SK-N-SH (cell line): Measurements from ENCODE around the gene MEX3A. TPM values are rescaled to one million over a fixed set of nuclear protein-coding genes. Genes with fewer than 3 reads are reported as not detected.

ENCODE experiments used
- CTCF ChIA-PET: fragments of 300-600, 350-600 bp; formaldehyde crosslinking; extraction: SDS; loops from one replicate; lab custom pipeline; 2021; lab: Yijun Ruan, JAX
- POLR2A ChIA-PET: fragments of 350-600 bp; sonication (Branson Sonifier 250); formaldehyde crosslinking; extraction: SDS; loops from one replicate; lab custom pipeline; 2020; ENCODE audit warnings: antibody characterized with exemption, inconsistent platforms; lab: Yijun Ruan, JAX
- DNase-seq: peaks from one replicate; pipeline ENCODE4 v3.0.0; 2012
- H2AFZ ChIP-seq: fragments of 200-600 bp; sonication (generic); 2 replicates; pipeline ENCODE4 v1.8.1; 2016; ENCODE audit warnings: antibody characterized with exemption, mild to moderate bottlenecking, low read depth
- H3F3A ChIP-seq: fragments of 200-600 bp; sonication (generic); replicated peaks from 2 replicates; pipeline ENCODE3; 2016; ENCODE audit warnings: antibody characterized with exemption, mild to moderate bottlenecking; ENCODE audit not compliant: insufficient read depth
- H3K27ac ChIP-seq, 2 experiments: fragments of 200-500 bp in 1 of 2; fragments of 200-600 bp in 1 of 2; sonication (Bioruptor generic) in 1 of 2; sonication (generic), shearing (Covaris generic) in 1 of 2; 2 replicates each; pipeline versions ENCODE4 v1.5.1 to v1.6.1; 2014 to 2016; ENCODE audit warnings: low read depth in 2 of 2, inconsistent platforms in 1 of 2, low read length in 1 of 2, mild to moderate bottlenecking in 1 of 2, mixed read lengths in 1 of 2
- H3K27me3 ChIP-seq: fragments of 200-600 bp; sonication (generic), shearing (Covaris generic); 2 replicates; pipeline ENCODE4 v1.6.1; 2016; ENCODE audit warnings: mixed run types; ENCODE audit not compliant: insufficient read depth
- H3K36me3 ChIP-seq, 2 experiments: fragments of 200-500 bp in 1 of 2; fragments of 200-600 bp in 1 of 2; sonication (Bioruptor generic) in 1 of 2; sonication (generic) in 1 of 2; replicated peaks in 1 of 2; 2 replicates each; pipeline versions ENCODE3 to v1.5.1; 2014 to 2016; ENCODE audit warnings: low read length in 1 of 2, mild to moderate bottlenecking in 1 of 2; ENCODE audit not compliant: insufficient read depth in 2 of 2, control insufficient read depth in 1 of 2
- H3K4me1 ChIP-seq, 2 experiments: fragments of 200-500 bp in 1 of 2; fragments of 200-600 bp in 1 of 2; sonication (Bioruptor generic) in 1 of 2; sonication (generic), shearing (Covaris generic) in 1 of 2; 2 replicates each; pipeline versions ENCODE4 v1.5.1 to v1.6.1; 2014 to 2016; ENCODE audit warnings: low read depth in 1 of 2, low read length in 1 of 2, mixed run types in 1 of 2; ENCODE audit not compliant: insufficient read depth in 2 of 2, control insufficient read depth in 1 of 2
- H3K4me2 ChIP-seq: fragments of 200-600 bp; sonication (generic), shearing (Covaris generic); 2 replicates; pipeline ENCODE4 v1.6.1; 2017; ENCODE audit warnings: mixed run types
- H3K4me3 ChIP-seq, 2 experiments: fragments of 200-500 bp in 1 of 2; fragments of 200-600 bp in 1 of 2; sonication (Bioruptor generic) in 1 of 2; sonication (generic), shearing (Covaris generic) in 1 of 2; 2 replicates each; pipeline versions ENCODE4 v1.5.1 to v1.8.1; 2014 to 2016; ENCODE audit warnings: low read depth in 2 of 2, inconsistent platforms in 1 of 2, low read length in 1 of 2, mild to moderate bottlenecking in 1 of 2, mixed read lengths in 1 of 2, moderate library complexity in 1 of 2
- H3K79me2 ChIP-seq: fragments of 200-600 bp; sonication (generic); 2 replicates; pipeline ENCODE4 v1.8.1; 2017; ENCODE audit warnings: mild to moderate bottlenecking; ENCODE audit not compliant: insufficient read depth
- H3K9ac ChIP-seq: fragments of 200-600 bp; sonication (generic); 2 replicates; pipeline ENCODE4 v1.6.1; 2017; ENCODE audit warnings: mixed run types
- H3K9me2 ChIP-seq: fragments of 200-600 bp; sonication (generic); 2 replicates; pipeline ENCODE4 v1.6.1; 2017; ENCODE audit warnings: mixed run types
- H3K9me3 ChIP-seq: fragments of 200-600 bp; sonication (generic); 2 replicates; pipeline ENCODE4 v1.6.1; 2017; ENCODE audit warnings: mixed run types, mild to moderate bottlenecking, moderate library complexity
- H4K20me1 ChIP-seq: fragments of 200-600 bp; sonication (generic); 2 replicates; pipeline ENCODE4 v1.6.1; 2017; ENCODE audit warnings: mild to moderate bottlenecking, mixed run types; ENCODE audit not compliant: insufficient read depth
- CHD2 ChIP-seq: fragments of 150-350 bp; IDR thresholded peaks from 2 replicates; pipeline ENCODE4 v1.6.1; 2018; ENCODE audit warnings: low read length; ENCODE audit not compliant: partially characterized antibody
- ELF1 ChIP-seq: IDR thresholded peaks from 2 replicates; pipeline ENCODE4 v1.4.0; 2012
- FOSL2 ChIP-seq: IDR thresholded peaks from 2 replicates; pipeline ENCODE4 v1.4.0; 2012; ENCODE audit warnings: low read depth, mild to moderate bottlenecking, moderate library complexity, borderline replicate concordance
- GATA2 ChIP-seq: sonication (generic); formaldehyde crosslinking; IDR thresholded peaks from 2 replicates; pipeline ENCODE4 v1.5.0; 2020; ENCODE audit warnings: mild to moderate bottlenecking, missing genetic modification reagents
- MXI1 ChIP-seq: IDR thresholded peaks from 2 replicates; pipeline ENCODE4 v1.6.1; 2012; ENCODE audit warnings: mild to moderate bottlenecking, low read depth, low read length, improper control_type of control experiment
- NRF1 ChIP-seq: IDR thresholded peaks from 2 replicates; pipeline ENCODE4 v1.6.1; 2012; ENCODE audit warnings: low read depth, mild to moderate bottlenecking, low read length
- PBX3 ChIP-seq: IDR thresholded peaks from 2 replicates; pipeline ENCODE4; 2012
- RXRA ChIP-seq: IDR thresholded peaks from 2 replicates; pipeline ENCODE4 v1.4.0; 2012; ENCODE audit warnings: low read depth, mild to moderate bottlenecking, borderline replicate concordance
- SIN3A ChIP-seq: IDR thresholded peaks from 2 replicates; pipeline ENCODE4 v1.6.1; 2012; ENCODE audit warnings: low read depth, mild to moderate bottlenecking, low read length, moderate library complexity, borderline replicate concordance
- SMC3 ChIP-seq: IDR thresholded peaks from 2 replicates; pipeline ENCODE4 v1.6.1; 2012; ENCODE audit warnings: low read depth, low read length, improper control_type of control experiment
- TEAD4 ChIP-seq: IDR thresholded peaks from 2 replicates; pipeline ENCODE4 v1.4.0; 2012; ENCODE audit warnings: mild to moderate bottlenecking, borderline replicate concordance; ENCODE audit not compliant: insufficient read depth
- USF2 ChIP-seq: fragments of 150-350 bp; IDR thresholded peaks from 2 replicates; pipeline ENCODE4 v1.6.1; 2017; ENCODE audit warnings: antibody characterized with exemption, low read length, low read depth, borderline replicate concordance
- WGBS: methylation state at CpG from one replicate; pipeline ENCODE4 v1.1.6; 2017; ENCODE audit warnings: low lambda C conversion rate; 5-methylcytosine and 5-hydroxymethylcytosine counted together
- polyA plus RNA-seq, 3 experiments: library from polyadenylated mRNA; depleted of rRNA; stranded (reverse); fragments of >200 nt; gene quantifications; 2 replicates each; pipeline ENCODE4 v1.2.3, GENCODE V29; 2012

MEX3A gene
- polyA plus RNA-seq, 1 of the 3 experiments (the other 2 are of a cell fraction), result 16.2 TPM

GRCh38 chr1:156095906-156096508 is 13.7 kb upstream of the MEX3A start:
- Histone ChIP-seq H3K9me3 (no peaks in the 10 kb centered on the region), H3F3A (peaks cover 17% of the 10 kb centered on the region), H3K4me1 (peaks cover 13 to 18% of the 10 kb centered on the region in 2 experiments; a peak in 3 of 4 replicates), H3K36me3 (peaks cover 0 to 3% of the 10 kb centered on the region in 2 experiments), H3K4me3 (no peak overlapping the region), H3K4me2 (peak overlapping the region; percentile 64; the same call in 1 of the 2 replicates), H3K27ac (peak overlapping the region in 1 of 2 experiments; percentile 85; a peak in 2 of 4 replicates), H3K79me2 (peaks cover 46% of the 10 kb centered on the region; the same call in 1 of the 2 replicates), H2AFZ (no peak overlapping the region), H3K27me3 (no peaks in the 10 kb centered on the region), H4K20me1 (no peaks in the 10 kb centered on the region), H3K9me2 (no peaks in the 10 kb centered on the region), H3K9ac (no peak overlapping the region)
- no peak for DNase-seq
- ChIA-PET POLR2A (interaction anchor here (1.4 kb wide), 1 partner anchor 34 kb away, joined by 4 read pairs; no protein-coding TSS in a partner anchor), CTCF (interaction anchor here (0.7 to 29.6 kb wide), 21 partner anchors 8 to 434 kb away, joined by 3 to 1559 read pairs (median 4); partner anchors contain the start of genes BGLAP, GLMP, LMNA and PMF1)
- 89% methylated on average over 3 of the region's 3 CpGs for WGBS
- TF ChIP-seq TEAD4 (no peak), RXRA (no peak), PBX3 (no peak), CHD2 (no peak), SMC3 (no peak)

- Histone ChIP-seq H3K27me3 (no peaks in the 10 kb centered on the region), H3K9ac (no peak overlapping the region), H4K20me1 (peaks cover 6% of the 10 kb centered on the region; the same call in 1 of the 2 replicates), H3F3A (peaks cover 26% of the 10 kb centered on the region), H3K9me2 (no peaks in the 10 kb centered on the region), H3K4me1 (peaks cover 0 to 7% of the 10 kb centered on the region in 2 experiments; a peak in 3 of 4 replicates), H3K9me3 (no peaks in the 10 kb centered on the region), H3K4me2 (no peak overlapping the region), H3K36me3 (peaks cover 0 to 6% of the 10 kb centered on the region in 2 experiments), H3K4me3 (no peak overlapping the region), H2AFZ (no peak overlapping the region), H3K27ac (no peak overlapping the region), H3K79me2 (peaks cover 48% of the 10 kb centered on the region)
- WGBS, result 68% methylated on average over 2 of the region's 2 CpGs
- POLR2A ChIA-PET, result interaction anchor here (0.6 kb wide), 1 partner anchor 133 kb away, joined by 3 read pairs; no protein-coding TSS in a partner anchor
- no peak for DNase-seq
- CTCF ChIA-PET, result interaction anchor here (0.8 to 29.6 kb wide), 9 partner anchors 8 to 168 kb away, joined by 3 to 1559 read pairs (median 6); partner anchors contain the start of gene LMNA
- TF ChIP-seq USF2 (no peak), ELF1 (no peak), NRF1 (no peak), GATA2 (CRISPR knock-in tag) (no peak), SIN3A (no peak), MXI1 (no peak), FOSL2 (no peak)
Measured at GRCh38 chr1:156091610-156092009, 9.3 kb upstream of the MEX3A start.
